GM21423 (cell line): Measurements from ENCODE around the gene PRODH.
"Not testable (repeated sequence)": the region's sequence is repeated elsewhere in the genome, so short reads cannot be mapped to it uniquely, and the experiment has no call there.

Experiments used
- ATAC-seq: cut with Tn5 transposase; IDR thresholded peaks from one replicate; pipeline ENCODE4 v1.9.1; 2021; ENCODE audit warnings: mild to moderate bottlenecking, moderate library complexity; ENCODE audit not compliant: unreplicated experiment

The PRODH gene

DNA sequence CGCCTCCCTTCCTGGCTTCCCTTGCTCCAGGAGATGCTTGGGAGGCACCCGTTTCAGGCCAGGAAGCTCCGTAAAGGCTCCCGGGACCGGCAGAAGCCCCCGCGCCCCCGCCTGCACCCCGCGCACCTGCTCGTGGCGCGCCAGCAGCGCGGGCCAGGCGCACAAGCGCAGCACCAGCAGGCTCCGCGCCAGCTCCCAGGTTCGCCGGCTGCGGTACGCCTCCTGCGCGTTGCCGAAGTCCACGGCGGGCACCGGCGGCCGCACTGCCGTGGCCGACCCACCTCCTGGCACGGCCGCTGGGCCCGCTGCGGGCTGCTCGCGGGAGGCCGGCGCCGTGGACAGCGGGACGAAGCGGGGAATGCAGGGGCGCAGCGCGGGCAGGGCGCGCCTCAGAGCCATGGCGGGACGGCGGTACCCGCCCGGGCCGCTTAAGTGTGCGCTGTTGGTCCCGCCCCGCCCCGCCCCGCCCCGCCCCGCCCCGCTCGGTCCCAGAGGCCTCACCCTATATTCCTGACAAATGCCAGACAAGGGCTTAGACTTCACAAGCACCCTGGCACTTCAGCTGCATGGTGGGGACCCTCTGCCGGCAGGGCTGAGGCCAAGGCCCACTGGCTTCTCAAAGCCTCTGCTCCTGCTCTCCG is at the start of gene PRODH:
Gene PRODH, minus strand, starts transcription at position 405 of the 641 bp plus-strand sequence. Its CDS starts 6 bp downstream, at position 399.
- ATAC-seq = no peak

GRCh38 chr22:18985780-18986179 is 49.7 kb upstream of the PRODH start:
- ATAC-seq = no peak

GRCh38 chr22:18984564-18984963 is 48.5 kb upstream of the PRODH start:
- no peak for ATAC-seq

- ATAC-seq = no peak
These were observed 47.1 kb upstream of the PRODH start for GRCh38 chr22:18983120-18983651.

- no peak for ATAC-seq
These were observed 44.7 kb upstream of the PRODH start for GRCh38 chr22:18980829-18981228.

DNA sequence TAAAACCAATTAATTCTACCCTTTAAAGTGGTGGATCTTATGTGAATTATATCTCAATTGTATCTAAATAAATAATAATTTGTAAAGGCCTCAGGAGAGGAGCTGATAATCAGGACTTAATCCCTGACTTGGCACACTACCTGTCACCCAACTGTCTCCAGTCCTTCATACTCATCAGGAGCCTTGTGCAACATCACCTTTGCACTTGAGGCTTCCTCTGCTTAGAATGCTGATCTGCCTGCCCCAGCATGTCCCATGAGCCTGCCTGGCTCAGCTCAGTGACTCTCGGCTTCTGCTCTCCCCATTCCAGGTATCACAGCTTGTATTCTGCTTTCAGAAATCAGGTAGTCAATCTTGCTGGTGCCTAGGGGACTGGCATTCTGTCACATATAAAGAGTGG is 43.9 kb upstream of the PRODH start:
- no peak for ATAC-seq

GRCh38 chr22:18978506-18978905 is 42.4 kb upstream of the PRODH start:
- no peak for ATAC-seq

GRCh38 chr22:18977824-18978425 is 41.8 kb upstream of the PRODH start:
- ATAC-seq = no peak

GRCh38 chr22:18976197-18976751 is 40.2 kb upstream of the PRODH start:
- ATAC-seq = no peak

DNA sequence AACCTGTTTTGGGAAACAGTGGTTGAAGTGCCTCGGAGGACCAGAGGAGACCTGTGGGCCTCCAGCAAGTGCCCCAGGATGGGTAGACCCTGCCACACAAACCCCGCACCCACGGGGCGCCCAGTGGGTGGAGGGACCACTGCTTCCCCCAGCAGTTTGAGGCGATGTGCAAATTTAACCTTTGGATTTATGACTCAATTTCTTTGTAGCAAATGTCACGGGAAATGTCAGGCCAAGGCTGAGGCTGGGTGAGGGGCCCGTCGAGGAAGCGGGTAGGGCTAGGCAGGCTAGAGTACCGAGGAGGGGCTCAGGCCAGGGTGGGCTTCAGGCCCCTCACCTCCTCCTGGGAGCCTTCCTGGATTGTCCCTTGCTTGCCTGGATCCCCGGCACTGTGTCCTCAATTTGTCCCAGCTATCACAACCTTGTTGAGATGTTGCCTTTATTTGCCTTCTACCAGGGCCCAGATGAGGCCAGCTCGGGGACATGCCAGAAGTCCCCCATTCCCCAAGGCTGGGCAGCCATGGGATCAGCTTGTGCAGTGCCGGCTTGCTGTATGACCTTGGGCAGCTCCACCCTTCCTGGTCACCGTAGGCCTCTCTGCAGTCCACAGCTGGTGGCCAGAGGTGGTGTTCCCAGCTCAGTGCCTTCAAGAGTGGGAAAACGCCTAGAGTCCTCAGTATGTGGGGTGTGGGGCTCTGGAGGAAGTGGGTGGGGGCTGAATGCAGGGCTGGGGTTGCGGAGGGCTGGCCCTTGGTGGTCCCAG is 39.5 kb upstream of the PRODH start:
- no peak for ATAC-seq

GRCh38 chr22:18974477-18975180 is 38.5 kb upstream of the PRODH start:
- ATAC-seq = no peak

DNA sequence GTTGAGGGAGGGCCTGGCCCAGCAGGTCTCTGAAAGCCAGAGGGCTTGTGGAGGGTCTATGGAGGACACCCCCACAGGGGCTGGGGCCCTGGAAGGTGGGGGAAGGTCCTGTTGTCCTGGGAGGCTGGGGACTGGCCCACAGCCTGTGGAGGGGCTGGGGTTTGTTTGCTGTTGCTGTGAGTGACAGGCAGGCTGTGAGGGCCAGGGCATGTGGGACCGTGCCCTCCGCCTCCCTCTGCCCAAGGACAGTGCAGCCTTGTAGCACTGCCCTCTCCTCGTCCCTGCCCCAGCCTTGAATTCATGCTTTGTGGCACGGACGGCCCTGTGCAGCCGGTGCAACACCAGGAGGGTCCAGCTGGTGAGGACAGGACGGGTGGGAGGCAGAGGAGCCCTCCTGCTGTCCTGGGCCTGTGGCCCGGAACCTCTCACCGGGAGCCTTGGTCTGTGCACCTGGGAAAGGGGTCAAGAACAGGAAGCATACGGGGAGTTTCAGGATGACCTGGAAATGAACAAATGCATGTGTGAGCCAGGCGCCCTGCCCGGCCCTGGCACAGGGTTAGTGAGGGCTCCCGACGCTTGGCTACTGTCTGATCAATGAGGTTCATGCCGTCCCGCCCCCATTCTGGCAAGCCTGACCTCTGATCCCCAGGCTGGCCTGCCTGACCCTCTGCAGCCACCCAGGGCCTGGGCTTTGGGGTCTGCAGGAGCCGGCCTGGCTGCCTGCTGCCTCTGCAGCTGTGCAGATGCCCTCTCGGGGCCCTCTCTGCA is 37.4 kb upstream of the PRODH start:
- ATAC-seq = no peak

DNA sequence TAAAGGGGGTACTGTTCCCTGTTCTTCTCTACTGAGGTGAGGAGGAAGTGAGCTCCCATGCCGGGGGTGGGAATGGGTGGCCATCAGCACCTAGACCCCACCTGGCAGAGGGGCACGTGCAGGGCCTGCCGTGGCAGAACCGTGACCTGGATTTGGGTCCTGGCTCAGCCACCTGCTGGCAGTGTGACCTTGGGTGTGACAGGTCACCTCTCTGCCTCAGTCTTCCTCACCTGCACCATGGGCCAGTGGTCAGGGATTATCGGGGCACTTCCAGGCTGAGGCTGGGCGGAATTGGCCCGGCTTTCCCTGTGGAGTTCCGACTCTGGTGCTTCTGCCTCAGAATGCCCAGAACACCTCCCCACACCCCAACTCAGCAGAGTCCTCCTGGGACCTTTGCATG is 36.5 kb upstream of the PRODH start:
- not testable (repeated sequence) for ATAC-seq

- ATAC-seq = not testable (repeated sequence)
These were observed 35.9 kb upstream of the PRODH start for GRCh38 chr22:18972029-18972428.

DNA sequence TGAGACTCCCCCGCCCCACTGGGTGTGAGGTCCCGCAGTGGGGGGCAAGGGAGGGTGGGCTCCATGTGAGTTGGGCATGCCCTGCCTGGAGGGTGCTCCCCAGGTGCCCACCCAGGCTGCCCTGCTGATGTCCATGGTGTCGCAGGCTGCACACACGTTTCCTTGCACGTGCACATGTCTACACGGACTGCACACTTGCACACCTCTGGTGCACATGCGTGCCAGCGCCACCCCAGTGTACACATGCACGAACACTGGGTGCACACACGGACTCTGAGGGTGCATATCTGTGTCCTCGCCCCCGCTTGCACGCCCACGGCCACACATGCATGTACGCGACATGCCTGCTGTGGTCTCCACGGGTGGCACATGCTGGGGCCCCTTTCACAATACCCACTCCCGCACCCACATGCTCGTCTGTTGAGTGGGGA is 35.2 kb upstream of the PRODH start:
- ATAC-seq = no peak

DNA sequence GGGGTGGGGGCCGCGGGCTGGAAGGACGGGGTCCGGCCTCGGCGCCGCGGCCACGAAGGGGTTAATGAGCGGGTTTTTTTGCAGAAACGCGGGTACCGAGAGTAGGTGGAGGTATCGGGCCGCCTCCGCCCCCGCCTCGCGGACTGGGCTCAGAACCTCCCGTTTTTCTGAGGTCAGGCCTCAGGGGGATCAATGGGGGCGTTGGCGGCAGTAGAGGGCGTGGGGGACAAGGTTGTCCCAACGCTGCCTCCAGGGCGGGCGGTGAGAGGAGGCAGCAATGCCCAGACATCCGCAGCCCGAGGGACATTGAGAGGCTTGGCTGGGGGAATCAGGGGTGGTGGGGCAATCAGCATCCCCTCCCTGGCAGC is 34.8 kb upstream of the PRODH start:
- ATAC-seq = no peak

DNA sequence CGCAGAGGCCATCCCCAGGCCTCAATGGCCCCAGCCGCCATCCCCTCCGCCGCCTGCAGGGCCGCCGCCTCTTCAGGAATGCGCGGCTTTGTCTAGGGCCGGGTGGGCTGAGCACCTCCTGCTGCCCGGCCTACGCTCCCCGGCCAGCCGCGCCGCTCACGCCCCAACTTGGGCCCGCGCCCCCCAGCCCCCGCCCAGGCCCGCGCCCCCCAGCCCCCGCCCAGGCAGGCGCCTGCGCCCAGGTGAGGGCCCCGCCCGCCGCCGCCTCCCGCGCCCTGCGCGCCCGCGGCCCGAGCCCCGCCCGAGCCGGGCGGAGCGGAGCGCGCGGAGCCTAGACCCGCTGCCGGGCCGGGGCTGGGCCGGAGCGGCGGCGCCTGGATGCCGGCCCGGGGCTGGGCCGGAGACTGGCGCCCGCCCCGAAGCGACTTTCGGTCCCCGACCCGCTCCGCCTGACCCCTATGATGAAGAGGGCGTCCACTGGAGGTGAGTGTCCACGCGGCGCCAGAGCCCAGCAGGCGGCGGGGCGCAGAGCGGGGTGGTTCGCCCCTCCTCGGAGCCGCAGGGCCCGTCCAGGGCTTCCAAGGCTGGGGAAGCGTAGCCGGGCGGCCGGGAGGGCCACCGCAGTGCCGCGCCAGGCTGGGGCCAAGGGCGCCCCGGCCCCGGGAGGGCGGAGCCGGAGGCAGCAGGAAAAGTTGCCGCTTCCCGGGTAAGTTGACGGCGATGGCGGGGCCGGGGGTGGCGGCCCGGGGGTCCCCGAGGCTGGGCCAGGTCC is 34.3 kb upstream of the PRODH start:
- ATAC-seq = no peak

GRCh38 chr22:18969158-18969942 is 33.3 kb upstream of the PRODH start:
- not testable (repeated sequence) for ATAC-seq
